HG03060 (cell line): ENCODE data around the gene SEPTIN1.
"Not testable (repeated sequence)": the region's sequence is repeated elsewhere in the genome, so short reads cannot be mapped to it uniquely, and the experiment has no call there.

Experiments used
- ATAC-seq: cut with Tn5 transposase; IDR thresholded peaks from one replicate; pipeline ENCODE4 v1.9.1; 2021; ENCODE audit warnings: low read depth, moderate number of reproducible peaks; ENCODE audit not compliant: unreplicated experiment

Gene SEPTIN1

DNA sequence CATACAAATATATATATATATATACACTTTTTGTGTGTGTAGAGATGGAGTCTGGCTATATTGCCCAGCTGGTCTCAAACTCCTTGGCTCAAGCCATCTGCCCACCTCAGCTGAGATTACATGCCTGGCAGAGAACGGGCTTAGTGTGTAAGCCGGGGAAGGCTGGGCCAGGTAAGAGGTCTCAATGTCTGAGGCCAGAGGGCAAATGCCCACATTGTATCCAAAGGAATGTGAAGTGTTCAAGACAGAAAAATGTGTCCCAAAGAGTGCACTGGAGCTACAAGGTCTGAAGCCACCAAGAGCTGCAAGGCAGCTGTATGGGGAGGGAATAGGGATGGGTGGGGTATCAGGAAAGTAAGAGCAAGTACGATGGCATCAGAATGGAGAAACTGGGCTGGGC lies 36.1 kb downstream of the SEPTIN1 start:
- ATAC-seq: no peak

DNA sequence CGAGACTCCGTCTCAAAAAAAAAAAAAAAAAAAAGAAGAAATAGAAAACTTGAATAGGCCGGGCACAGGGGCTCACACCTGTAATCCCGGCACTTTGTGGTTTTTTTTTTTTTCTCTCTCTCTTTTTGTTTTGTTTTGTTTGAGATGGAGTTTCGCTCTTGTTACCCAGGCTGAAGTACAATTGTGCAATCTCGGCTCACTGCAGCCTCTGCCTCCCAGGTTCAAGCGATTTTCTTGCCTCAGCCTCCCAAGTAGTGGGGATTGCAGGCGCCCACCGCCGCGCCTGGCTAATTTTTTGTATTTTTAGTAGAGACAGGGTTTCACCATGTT lies 38.9 kb downstream of the SEPTIN1 start:
- ATAC-seq: not testable (repeated sequence)

DNA sequence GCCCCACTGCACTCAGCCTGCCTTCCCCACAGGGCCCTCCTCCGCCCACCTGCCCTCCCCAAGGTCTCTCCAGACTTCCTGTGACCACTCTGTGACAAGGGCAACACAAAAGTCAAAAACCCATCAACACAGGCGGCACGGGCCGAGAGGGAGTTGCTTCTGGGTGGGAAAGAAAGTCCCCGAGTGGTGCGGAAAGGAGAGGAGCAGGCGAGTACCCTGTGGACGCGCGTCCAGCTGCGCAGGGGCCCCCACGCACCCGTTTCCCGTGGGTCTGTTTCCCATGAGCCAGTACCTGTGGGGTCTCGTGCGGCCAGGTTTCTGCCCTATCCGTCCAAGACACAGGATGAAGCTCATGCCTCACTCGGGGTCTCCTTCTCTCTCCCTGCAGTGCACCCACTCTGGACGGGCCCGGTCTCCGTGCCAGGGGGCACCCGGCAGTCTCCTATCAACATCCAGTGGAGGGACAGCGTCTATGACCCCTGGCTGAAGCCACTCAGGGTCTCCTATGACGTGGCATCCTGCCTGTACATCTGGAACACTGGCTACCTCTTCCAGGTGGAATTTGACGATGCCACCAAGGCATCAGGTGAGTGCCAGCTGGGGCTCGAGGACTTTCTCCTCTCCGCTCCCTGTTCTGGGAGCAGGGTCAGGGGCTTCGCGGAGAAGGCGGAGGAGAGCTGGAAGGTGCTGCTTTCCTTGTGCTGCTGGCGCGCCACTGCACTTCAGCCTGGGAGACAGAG lies 39.4 kb downstream of the SEPTIN1 start:
- ATAC-seq: no peak

DNA sequence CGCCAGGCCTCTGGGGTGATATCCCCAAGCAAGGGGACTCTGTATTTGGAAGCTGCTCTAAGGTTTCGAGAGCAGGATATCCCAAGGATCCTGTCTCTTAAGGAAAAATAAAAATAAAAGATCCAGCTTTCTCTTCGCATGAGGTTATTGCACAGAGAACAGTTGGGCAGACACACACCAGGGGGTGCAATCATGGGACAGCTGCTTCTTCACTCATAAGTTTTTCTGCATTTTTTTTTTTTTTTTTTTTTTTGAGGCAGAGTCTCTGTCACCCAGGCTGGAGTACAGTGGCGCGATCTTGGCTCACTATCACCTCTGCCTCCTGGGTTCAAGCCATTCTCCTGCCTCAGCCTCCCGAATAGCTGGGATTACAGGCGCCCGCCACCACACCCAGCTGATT lies 40.4 kb downstream of the SEPTIN1 start:
- ATAC-seq: not testable (repeated sequence)

DNA sequence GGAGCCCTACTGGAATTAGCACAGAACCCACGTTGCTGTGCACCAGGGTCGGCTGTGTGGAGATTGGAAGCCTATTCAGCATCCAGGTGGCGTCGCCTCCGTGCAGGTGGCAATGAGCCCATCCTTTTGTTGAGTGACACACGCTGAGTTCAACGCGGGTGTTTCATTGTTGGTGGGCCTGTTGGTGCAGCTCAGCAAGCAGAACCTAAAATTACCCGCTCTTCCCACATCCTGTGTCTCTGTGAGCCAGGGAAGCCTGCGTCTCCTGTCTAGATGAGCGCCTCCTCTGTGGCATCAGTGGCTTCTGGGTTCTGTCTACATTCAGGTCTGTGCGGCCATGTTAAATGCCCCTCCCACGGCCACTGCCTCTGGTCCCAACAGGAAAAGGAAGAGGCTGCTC lies 41.7 kb downstream of the SEPTIN1 start:
- no peak for ATAC-seq

DNA sequence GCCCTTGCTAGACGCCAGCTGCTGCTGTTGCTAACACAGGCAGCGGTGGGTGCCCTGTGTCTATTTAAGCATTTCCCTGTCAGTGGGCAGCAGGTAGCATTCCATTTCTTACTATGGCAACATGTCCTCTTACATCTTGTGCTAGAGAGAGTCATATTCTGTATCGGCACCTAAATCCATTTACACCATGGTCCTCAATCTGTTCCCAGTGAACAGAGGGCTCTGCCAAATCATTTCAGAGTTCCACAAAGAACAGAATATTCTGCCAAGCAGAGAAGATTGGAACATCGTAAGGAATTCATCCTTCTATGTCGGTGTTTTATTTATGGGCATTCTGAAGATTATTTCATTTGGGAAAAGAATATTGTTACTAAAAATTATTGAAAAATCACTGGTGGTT lies 43.6 kb downstream of the SEPTIN1 start:
- ATAC-seq: not testable (repeated sequence)

DNA sequence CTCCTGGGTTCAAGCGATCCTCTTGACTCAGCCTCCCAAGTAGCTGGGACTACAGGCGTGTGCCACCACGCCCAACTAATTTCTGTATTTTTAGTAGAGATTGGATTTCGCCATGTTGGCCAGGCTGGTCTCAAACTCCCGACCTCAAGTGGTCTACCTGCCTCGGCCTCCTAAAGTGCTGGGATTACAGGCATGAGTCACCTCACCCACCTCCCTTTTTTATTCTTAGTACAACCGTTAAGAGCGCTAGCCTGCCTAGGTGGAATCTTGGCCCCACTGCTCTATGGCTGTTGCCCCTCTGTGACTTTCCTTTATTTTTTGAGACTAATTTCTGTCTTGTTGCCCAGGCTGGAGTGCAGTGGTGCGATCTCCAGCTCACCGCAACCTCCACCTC lies 44.4 kb downstream of the SEPTIN1 start:
- ATAC-seq: not testable (repeated sequence)

DNA sequence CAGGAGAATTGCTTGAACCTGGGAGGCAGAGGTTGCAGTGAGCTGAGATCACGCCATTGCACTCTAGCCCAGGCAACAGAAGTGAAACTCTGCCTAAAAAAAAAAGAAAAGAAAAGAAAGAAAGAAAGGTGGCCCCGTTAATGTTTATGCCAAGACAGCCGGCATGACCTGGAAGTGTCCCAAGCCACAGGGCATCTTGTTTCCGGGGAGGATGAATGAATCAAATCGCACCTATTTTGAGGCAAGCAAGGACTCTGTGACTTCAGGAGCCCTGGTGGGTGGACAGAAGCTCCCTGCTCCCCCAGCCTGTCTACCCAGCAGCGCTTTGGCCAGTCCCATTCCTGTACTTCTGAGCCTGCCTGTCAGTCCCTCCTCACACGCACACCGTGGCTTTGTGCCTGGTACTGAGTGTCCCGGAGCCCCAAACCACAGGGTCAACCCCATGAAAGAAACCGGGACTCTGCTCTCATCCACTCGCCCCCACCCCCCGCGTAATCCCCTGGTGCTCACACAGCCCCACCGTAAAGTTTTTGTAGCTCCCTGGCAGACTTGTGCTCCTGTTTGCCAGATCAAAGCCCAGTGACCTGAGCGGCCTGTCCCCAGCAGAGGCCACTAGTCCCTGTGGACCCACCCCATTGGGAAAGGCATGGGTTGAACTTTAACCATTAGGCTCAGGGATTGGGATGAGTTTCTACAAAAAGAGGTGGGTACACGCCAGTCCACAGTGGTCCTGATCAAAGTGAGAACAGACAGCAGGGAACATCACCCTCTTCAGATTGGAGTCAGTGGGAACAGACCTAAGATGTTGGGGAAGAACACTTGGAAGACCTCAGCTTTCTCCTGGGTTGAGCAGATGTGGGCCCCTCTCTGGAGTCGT lies 46.5 kb downstream of the SEPTIN1 start:
- peak; percentile 7 for ATAC-seq

DNA sequence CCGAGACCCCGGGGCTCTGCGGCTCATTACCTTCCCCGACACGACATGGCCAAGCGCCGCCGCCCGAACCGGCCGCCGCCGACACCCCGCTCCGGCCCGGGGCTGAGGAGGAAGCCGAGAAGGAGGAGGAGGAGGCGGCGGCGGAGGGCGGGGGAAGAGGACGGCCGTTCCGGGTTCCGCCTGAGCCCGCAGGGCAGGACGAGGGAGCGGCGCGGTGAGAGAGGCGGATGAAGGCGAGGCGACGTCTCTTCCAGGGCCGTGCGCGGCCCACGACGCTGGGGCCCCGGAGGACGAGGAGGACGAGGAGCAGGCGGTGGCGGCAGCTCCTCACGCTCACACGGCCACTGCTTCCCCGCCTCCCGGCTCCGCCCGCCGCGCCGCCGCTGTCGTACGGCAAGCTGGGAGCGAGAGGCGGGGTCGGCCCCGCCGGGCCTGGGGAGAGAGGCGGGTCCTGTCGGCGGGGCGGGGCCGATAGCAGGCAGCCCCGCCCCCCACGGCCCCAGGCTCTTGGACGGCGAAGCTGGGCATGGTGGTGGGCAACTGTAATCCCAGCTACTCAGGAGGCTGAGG lies 47.2 kb downstream of the SEPTIN1 start:
- ATAC-seq: peak; percentile 32

DNA sequence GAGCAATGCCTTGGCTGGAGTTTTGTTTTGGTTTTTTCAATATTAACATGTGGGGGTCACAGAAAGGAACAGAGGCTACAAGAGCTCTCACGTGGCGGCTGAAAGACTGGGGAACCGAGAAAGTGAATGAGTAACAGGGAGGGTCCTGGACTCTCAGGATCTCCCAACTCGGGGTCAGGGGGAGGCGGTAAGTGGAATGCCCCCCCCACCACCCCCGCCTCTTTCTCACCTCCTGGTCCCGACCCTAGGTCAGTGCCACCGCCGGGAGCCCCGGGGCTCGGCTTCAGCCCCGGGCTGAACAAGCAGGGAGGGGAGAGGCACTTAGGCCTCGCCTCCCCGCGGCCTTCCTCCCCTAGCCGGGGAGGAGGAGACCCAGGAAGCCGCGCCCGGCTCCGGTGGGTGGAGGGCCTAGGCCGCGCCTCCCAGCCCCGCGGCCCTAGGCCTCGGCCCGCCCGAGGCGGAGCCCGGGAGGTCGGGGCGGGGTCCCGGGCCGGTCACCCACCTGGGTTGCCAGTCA lies 47.8 kb downstream of the SEPTIN1 start:
- peak; percentile 43 for ATAC-seq
